GM18508 (cell line): ENCODE measurements around the gene EIF1AX.
"Not testable (repeated sequence)": the region's sequence is repeated elsewhere in the genome, so short reads cannot be mapped to it uniquely, and the experiment has no call there.

Experiments
- ATAC-seq: cut with Tn5 transposase; IDR thresholded peaks from one replicate; pipeline ENCODE4 v1.9.1; 2021; ENCODE audit warnings: moderate number of reproducible peaks; ENCODE audit not compliant: insufficient read depth, unreplicated experiment

Gene EIF1AX

DNA sequence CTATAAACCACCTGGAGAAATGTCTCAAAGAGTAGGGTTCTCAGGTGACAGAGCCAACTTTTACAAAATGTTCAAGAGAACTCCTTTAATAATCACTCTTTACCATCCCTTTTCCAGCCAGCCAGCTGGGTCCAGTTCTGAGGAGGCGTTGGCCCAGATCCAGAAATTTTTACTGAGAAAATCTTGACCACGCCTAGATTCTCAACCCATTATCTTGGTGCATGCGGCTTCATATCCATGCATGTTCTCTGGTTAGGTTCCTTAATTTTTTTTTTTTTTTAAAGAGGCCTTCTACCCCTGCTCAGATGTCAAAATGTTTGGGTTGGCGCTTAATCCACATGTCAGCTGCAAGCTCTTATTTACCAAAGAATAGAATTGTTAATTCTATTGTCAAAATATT, 13.0 kb downstream of the EIF1AX start:
- ATAC-seq, result no peak

DNA sequence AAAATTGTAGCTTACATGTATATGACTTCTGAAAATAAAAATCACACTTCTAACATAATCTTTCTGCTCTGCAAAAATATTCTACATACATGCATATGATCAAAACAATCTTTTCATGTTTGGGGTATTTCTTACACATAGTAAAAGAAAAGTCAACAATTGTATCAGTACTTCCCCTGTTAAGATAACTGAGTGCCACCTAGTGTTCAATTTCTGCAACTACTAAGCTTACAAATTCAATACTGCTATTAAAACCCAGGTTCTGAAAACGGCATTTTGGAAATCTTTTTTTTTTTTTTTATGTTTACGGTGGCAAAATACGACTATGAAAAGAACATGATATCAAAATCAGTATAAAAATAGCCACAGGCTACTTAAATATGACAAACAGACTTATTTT, 14.2 kb downstream of the EIF1AX start:
- ATAC-seq, result not testable (repeated sequence)

DNA sequence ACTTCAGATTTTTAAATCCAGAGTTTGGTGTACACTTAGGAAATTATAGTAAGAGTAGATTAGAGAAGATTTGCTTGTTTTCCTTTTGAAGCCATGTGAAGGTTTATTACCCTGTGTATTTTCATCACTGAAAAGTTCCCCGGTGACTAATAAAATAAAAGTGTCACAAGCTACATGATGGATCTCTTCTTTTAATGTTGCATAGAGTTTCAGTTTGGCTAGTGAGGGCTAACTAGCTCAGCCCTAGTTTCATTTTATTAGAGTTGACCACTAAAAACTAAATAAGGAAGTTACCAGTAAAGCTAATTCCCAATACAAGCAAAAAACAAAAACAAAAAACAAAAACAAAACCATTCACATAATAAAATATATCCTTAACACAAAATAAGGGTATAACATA, 14.8 kb downstream of the EIF1AX start:
- ATAC-seq, result not testable (repeated sequence)

DNA sequence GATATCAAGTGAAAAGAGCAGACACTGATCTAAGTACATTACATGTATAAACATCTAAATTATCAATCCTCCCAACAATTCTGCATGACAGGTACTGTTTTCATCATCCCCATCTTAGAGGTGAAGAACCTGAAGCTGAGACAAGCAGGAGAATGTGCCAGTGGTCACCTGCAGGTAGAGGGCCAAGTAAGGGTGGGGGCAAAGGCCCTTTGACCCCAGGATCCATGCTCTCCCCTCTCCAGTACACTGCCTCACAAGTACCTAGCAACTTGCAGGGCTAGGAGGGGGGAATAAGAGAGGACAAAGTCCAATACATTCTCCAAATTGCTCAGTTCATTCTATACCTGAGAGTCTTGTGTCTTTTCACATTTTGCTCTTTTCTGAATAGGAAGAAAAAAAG, 16.7 kb downstream of the EIF1AX start:
- ATAC-seq, result no peak

DNA sequence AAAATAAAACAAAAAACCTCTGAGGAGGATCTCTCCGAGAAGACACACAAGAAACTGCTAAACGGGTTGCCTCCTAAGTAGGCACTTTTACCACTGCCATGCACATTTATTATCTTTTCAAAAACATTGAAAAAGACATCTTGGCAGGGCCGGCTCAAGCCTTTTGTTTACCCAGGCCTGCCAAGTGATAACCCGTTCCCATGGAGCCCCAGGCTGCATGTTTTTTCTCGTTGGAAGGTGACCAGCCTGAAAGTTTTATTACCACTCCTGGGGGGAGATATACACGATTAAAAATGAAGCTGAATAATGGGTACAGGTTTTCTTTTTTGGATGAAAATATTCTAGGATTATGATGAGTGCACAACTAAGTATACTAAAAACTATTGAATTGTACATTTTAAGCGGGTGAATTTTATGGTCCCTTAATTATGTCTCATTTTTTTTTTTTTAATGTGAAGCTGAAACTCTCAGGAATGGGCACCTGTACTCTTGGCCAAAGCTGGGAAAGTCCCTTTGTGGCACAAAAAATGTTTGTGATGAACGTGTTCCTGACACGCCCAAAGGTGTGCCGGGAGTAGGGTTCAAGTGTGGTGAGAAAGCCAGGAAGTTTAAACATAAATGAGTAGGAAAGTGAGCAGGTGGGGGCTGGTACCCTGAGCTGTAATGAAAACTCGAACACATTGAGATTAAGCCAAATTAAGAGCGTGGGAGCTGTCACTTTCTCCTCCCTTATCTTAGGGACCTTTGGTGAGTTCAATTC, 23.4 kb downstream of the EIF1AX start:
- ATAC-seq, result no peak

DNA sequence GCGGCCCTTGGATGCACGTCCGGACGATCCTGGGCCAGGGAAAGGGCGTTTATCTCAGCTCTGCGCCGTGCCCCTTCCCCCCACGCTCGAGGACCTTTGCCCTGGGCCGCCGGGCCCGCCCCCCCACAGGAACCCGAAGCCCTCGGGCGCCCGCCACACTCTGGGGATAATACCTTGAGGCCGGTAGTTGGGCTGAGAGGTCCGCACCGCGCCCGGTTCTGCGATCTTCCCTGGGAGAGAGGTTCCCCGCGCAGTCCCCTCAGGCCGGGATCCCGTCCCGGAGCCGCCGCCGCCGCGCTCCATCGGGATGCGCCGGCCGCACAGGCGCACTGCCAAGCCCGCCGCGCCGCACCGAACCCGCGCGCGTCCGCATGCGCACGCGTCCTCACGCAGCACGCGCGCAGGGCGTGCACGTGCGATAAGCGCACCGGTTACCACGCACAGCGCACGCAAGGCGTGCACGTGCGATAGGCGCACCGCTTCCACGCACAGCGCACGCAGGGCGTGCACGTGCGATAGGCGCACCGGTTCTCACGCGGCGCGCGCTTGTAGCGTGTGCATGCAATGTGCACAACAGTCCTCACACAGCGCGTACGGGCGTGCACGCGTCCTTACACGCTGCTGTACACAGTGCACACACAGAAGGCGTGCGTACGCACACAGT, 24.9 kb downstream of the EIF1AX start, which contains the start of gene MAP7D2:
Gene MAP7D2, minus strand, starts transcription at position 331 of the 664 bp plus-strand sequence. Its CDS starts 28 bp downstream, at position 303.
- no peak for ATAC-seq

DNA sequence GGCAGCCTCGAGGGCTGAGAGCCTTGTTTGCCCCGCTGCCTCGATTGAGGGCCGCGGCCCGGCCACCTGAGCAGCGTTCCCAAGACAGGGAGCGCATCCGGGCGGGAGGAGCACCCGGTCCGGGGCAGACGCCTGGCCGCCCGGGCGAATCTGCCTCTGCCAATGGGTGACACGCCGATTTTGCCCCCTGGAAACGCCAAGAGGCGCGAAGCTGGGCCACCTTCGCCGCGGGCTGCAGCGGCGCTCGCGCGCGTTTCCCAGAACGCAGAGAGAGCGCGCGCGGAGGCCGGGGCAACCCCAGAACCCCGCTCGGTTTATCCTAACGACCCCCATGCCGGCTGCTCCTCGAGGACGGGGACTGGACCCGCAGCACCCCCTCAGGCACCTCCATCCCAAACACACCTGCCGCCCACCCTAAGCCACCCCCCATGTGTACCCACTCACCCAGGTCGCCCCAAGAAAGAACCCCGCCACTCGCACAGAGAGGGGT, 25.5 kb downstream of the EIF1AX start:
- ATAC-seq, result no peak

DNA sequence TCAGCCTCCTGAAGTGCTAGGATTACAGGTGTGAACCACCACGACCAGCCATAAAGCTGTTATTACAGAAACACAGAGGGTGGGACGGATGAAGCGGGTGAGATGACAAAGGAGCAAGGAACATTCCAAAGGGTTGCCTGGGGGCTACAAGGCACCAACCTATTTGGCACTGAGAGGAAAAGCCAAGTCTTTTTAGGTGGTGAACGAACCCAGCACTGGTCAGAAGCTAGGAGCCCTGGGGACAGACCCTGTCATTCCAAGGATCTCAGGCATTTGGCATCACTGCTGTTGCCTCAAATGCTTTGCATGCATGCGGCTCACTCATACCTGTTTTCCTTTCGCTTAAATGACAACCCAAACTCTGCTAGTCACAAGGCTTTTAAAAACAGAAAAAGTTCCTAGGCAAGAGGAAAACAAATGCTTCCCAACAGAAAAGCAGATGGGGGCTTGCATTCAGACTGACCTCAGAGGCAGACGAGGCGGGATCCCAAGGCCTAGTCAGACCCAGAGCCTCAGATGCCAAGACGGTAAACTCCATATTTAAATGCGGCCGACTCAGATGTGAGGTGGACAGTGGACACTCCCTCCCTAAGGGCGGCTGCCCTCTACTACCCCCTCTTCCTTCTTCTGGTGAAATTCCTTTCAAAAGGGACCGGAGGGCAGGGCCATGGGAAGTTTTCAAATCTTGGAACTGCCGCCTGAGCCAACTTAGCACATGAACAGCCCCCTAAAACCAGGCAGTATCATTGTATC, 29.4 kb downstream of the EIF1AX start:
- no peak for ATAC-seq

DNA sequence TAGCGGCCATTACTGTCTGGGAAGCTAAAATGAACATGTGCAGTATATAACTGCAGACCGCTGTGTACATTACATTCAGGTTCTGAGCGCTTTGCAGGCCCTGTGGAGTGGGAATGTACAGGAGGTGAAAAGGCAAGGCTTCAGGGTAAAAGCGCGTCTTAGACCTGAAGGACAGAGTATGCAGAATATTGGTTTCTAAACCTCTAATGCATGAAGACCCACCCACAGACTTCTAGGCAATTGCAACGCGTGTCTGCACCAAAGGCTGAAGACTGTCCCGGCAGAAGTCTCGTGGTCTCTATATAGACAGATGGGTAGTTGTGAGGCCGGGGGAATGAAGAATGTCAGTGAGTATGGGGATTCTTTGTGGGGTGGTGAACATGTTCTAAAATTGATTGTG, 30.4 kb downstream of the EIF1AX start:
- no peak for ATAC-seq

DNA sequence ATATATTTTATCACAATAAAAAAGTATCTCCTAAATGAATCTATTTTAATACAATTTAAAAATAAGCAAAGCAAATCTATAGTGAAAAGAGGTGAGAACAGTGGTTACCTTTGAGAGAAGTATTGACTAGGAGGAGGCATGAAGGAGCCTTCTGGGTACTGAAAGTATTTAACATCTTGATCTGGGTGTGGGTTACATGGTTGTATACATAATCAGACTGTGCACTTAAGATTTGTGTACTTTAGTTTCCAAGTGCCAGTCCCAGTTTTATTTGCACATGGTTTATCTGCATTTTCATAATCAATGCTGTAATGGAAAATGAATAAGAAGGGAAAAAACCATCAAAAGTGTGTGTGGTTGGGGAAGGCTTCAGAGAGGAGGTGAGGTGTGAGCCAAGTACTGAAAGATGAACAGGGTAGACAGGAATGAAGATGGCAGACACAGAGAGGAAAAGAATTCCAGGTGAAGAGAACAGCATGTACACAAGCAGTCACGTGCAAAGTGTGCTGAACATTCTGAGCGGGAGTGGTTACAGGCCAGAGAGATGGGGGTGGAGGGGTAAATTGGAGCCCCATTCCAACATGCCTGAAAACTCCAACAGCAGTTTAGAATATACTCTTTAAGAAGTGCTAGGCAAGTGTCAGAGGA, 39.6 kb downstream of the EIF1AX start:
- no peak for ATAC-seq

DNA sequence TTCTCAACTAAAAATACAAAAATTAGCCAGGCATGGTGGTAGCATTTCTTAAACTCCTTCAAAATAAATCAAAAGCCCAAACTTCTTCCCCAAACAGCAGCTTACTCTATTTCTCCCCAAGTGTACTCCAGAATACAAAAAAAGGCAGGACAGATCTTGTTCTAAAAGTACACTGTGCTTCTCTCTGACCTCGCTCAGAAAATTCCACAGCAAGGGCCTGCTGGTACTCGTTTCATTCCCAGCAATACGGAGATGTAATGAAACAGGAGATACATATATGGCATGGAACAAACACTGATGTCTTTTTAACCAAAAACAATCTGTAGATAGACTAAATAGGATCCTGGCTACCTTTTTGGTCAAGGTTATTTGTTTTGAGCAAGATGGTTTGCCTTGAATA, 50.1 kb downstream of the EIF1AX start:
- ATAC-seq, result no peak

DNA sequence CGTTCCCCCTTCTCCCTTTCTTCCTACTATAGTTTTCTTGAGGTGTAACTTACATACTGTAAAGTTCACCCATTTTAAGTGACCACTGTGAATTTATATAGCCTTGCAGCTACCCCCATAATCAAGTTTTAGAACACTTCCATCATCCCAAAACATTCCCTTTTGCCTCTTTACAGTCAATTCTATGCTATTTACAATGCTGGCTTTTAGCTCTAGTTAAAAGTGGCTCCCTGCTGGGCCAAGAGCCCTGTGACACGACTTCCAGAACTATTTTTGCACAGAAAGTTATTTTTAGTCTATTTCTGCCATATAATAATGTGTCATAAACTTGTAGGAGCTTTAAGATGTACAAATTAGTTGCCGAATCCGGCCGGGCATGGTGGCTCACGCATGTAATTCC, 51.8 kb downstream of the EIF1AX start:
- ATAC-seq, result no peak

DNA sequence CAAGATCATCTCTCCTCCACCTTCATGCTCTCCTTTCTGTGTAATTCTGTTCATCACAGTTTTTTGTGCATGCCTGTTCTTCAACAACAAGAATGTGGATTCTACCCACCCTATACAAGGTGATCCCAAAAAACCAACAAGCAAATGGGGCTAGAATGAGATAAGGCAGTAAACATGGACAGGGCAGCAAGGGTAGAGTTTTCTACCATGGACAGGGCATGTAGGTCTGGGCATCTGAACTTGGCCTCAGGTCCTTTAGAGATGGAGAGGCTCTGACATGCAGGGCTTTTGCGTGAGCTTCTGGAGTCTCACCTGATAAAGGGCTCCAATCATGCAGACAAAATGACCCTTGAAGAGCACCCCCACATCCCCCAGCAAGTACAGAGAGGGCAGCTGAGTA, 61.4 kb downstream of the EIF1AX start:
- no peak for ATAC-seq
